Gastrocnemius medialis (tissue), 4 donors: ENCODE data around the gene SLC6A19. TPM values are rescaled to one million over a fixed set of nuclear protein-coding genes. Genes with fewer than 3 reads are reported as not detected.

ENCODE experiments used
- ATAC-seq, 2 donors: fragments of 150-250 bp; one replicate each; pipeline ENCODE4 v1.9.1; 2016
- DNase-seq, 2 donors: peaks; one replicate each; pipeline ENCODE4 v3.0.0-alpha.2; 2019
- H3K27ac ChIP-seq, 4 donors: fragments of 200-600 bp; sonication (generic); 1 replicate in 1 of 4; 2 replicates in 3 of 4; pipeline ENCODE4 v1.5.1; 2016 to 2018; ENCODE audit warnings: mild to moderate bottlenecking in 2 of 4, moderate library complexity in 1 of 4
- H3K27me3 ChIP-seq, 3 donors: fragments of 200-600 bp; sonication (generic) in 2 of 3; 1 replicate in 1 of 3; 2 replicates in 2 of 3; pipeline versions ENCODE4 v1.5.1 to v1.6.0; 2016 to 2019; ENCODE audit warnings: mild to moderate bottlenecking in 1 of 3, moderate library complexity in 1 of 3
- H3K36me3 ChIP-seq, 2 donors: fragments of 200-600 bp; sonication (generic) in 1 of 2; one replicate each; pipeline ENCODE4 v1.5.1; 2017 to 2018
- H3K4me1 ChIP-seq, 2 donors: fragments of 200-600 bp; sonication (generic) in 1 of 2; one replicate each; pipeline ENCODE4 v1.5.1; 2016 to 2017; ENCODE audit warnings: mild to moderate bottlenecking in 2 of 2
- H3K4me3 ChIP-seq, 4 donors: fragments of 200-600 bp; sonication (generic) in 3 of 4; 1 replicate in 1 of 4; 2 replicates in 3 of 4; pipeline ENCODE4 v1.5.1; 2016 to 2019; ENCODE audit warnings: mild to moderate bottlenecking in 2 of 4
- H3K9me3 ChIP-seq, 3 donors: fragments of 200-600 bp; sonication (generic) in 2 of 3; 1 replicate in 1 of 3; 2 replicates in 2 of 3; pipeline ENCODE4 v1.5.1; 2016 to 2019
- POLR2A ChIP-seq, 2 donors: fragments of 450-650 bp; IDR thresholded peaks; one replicate each; pipeline ENCODE4 v1.6.1; 2017; ENCODE audit warnings: antibody characterized with exemption in 2 of 2, mild to moderate bottlenecking in 2 of 2, moderate library complexity in 2 of 2
- in situ Hi-C, 4 donors: fragments of 200-750 bp; cut with MboI; loops; one replicate each; pipeline versions ENCODE4 v1.15.0 to v1.8.0; 2017; ENCODE audit warnings: low sequenced_read_pairs in 4 of 4
- intact Hi-C: fragments of 100-400 bp; cut with DNase I; formaldehyde crosslinking; loops from one replicate; pipeline ENCODE4 v1.15.1; 2023; ENCODE audit warnings: low total_unique reads
- total RNA-seq, 4 donors: library from RNA; depleted of rRNA; stranded (reverse); fragments of >200 nt; gene quantifications; one replicate each; pipeline versions ENCODE4 v1.1.0 to v1.2.3, GENCODE V29; 2016
- TF ChIP-seq, protein P1 (sequence below), 5 experiments: fragments of 450-650 bp in 3 of 5; fragments of 200-600 bp in 2 of 5; sonication (generic) in 2 of 5; IDR thresholded peaks in 4 of 5; conservative IDR thresholded peaks in 1 of 5; 1 replicate in 4 of 5; 2 replicates in 1 of 5; pipeline ENCODE4 v1.5.1; 2016 to 2019; ENCODE audit warnings: antibody characterized with exemption in 5 of 5, mild to moderate bottlenecking in 3 of 5, moderate library complexity in 3 of 5

Gene SLC6A19
- total RNA-seq, 4 donors from 2014 or later = 0.05 TPM; not detected in 3

DNA sequence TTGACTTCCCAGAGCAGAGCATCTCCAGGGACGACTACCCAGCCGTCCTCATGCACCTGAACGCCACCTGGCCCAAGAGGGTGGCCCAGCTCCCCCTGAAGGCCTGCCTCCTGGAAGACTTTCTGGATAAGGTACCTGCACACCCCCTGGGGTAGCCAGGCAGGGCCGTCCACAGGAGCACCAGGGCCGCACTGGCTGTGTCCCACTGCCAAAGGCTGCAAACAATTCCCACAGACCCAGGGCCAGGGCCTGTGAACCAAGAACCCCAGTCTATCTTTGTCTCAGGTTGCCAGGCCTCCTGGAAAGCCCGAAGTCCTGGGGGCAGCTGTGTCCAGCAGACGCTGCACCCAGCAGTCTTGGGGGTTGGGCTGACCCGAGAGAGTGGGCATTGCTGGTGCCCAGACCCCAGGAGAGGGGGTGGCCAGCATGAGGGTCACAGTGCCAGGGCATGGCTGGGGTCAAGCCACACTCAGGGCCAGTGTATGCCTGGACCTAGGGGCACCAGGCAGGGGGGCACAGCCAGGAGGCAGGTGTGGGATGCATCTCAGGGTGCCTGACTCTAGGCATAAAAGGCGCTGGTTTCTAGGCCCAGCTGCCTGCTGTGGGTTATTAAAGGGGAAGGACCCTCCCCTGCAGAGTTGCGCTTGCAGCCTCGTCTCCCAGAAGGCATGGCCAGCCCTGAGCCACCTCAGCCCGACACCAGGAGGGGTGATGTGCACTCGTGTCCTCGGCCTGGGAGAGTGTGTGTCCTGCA lies 41.5 kb downstream of the SLC6A19 start:
- no peaks in the 10 kb centered on the region for H3K36me3 ChIP-seq
- no peaks in the 10 kb centered on the region for H3K4me1 ChIP-seq
- H3K27ac ChIP-seq = no peak overlapping the region
- peaks cover 16 to 39% (median 20%) of the 10 kb centered on the region in 3 donors for H3K27me3 ChIP-seq
- DNase-seq = no peak
- no peaks in the 10 kb centered on the region for H3K9me3 ChIP-seq
- H3K4me3 ChIP-seq = no peak overlapping the region
- intact Hi-C loops = no loop called here
- TF ChIP-seq POLR2A (IDR thresholded peaks at IDR 0.05) = no peak
- TF ChIP-seq, protein P1, sequence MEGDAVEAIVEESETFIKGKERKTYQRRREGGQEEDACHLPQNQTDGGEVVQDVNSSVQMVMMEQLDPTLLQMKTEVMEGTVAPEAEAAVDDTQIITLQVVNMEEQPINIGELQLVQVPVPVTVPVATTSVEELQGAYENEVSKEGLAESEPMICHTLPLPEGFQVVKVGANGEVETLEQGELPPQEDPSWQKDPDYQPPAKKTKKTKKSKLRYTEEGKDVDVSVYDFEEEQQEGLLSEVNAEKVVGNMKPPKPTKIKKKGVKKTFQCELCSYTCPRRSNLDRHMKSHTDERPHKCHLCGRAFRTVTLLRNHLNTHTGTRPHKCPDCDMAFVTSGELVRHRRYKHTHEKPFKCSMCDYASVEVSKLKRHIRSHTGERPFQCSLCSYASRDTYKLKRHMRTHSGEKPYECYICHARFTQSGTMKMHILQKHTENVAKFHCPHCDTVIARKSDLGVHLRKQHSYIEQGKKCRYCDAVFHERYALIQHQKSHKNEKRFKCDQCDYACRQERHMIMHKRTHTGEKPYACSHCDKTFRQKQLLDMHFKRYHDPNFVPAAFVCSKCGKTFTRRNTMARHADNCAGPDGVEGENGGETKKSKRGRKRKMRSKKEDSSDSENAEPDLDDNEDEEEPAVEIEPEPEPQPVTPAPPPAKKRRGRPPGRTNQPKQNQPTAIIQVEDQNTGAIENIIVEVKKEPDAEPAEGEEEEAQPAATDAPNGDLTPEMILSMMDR (IDR thresholded peaks at IDR 0.05 in 4 of 5, conservative IDR thresholded peaks at IDR 0.05 in 1 of 5) = no peak
- no peak for ATAC-seq
- in situ Hi-C loops = no loop called here

DNA sequence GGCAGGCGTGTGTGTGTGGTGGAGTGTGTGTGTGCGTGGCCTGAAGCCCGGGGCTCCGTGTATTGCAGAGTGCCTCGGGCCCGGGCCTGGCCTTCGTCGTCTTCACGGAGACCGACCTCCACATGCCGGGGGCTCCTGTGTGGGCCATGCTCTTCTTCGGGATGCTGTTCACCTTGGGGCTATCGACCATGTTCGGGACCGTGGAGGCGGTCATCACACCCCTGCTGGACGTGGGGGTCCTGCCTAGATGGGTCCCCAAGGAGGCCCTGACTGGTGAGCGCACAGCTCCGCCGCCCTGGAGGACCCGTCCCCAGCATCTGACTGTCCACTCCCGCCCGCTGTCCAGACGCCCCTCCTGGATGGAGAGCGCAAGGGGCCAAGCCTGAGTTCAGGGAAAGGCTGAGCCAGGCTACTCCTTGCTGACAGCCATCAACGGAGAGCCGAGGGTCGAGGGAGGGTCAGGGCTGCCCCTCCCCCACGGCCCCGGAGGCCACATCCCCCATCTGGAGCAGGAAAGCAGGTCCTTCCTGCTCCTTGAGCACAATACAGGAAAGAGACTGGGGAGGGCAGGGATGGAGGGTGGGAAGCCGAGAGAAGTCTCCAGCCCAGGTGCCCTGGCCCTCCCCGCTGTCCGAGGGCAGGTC lies 42.2 kb downstream of the SLC6A19 start:
- H3K27me3 ChIP-seq = peaks cover 18 to 46% (median 21%) of the 10 kb centered on the region in 3 donors
- no peak overlapping the region for H3K4me3 ChIP-seq
- intact Hi-C loops (no loop called here), in situ Hi-C loops (no loop called here)
- ATAC-seq = no peak
- no peak for TF ChIP-seq POLR2A (IDR thresholded peaks at IDR 0.05)
- TF ChIP-seq, protein P1 (IDR thresholded peaks at IDR 0.05 in 4 of 5, conservative IDR thresholded peaks at IDR 0.05 in 1 of 5) = no peak
- no peak overlapping the region for H3K27ac ChIP-seq
- no peak for DNase-seq
- H3K4me1 ChIP-seq = no peaks in the 10 kb centered on the region
- no peaks in the 10 kb centered on the region for H3K9me3 ChIP-seq
- no peaks in the 10 kb centered on the region for H3K36me3 ChIP-seq

DNA sequence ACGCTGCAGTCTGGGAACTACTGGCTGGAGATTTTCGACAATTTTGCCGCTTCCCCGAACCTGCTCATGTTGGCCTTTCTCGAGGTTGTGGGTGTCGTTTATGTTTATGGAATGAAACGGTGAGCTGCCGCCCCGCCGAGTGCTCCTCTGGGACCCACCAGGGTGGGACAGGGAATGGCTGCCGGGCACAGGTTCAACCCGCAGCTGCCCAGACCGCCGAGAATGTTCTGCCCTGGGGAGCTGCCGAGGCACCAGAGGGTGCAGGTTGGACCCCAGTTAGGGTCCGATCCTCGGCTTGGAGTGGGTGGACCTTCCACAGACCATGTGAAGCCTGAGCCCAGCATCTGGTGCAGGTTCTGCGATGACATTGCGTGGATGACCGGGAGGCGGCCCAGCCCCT lies 42.9 kb downstream of the SLC6A19 start:
- no peaks in the 10 kb centered on the region for H3K4me1 ChIP-seq
- DNase-seq (no peak), ATAC-seq (no peak)
- intact Hi-C loops (no loop called here), in situ Hi-C loops (no loop called here)
- no peak overlapping the region for H3K27ac ChIP-seq
- no peaks in the 10 kb centered on the region for H3K36me3 ChIP-seq
- no peak overlapping the region for H3K4me3 ChIP-seq
- H3K27me3 ChIP-seq = peaks cover 18 to 46% (median 24%) of the 10 kb centered on the region in 3 donors
- TF ChIP-seq POLR2A (IDR thresholded peaks at IDR 0.05) = no peak
- TF ChIP-seq, protein P1 (IDR thresholded peaks at IDR 0.05 in 4 of 5, conservative IDR thresholded peaks at IDR 0.05 in 1 of 5) = no peak
- no peaks in the 10 kb centered on the region for H3K9me3 ChIP-seq

DNA sequence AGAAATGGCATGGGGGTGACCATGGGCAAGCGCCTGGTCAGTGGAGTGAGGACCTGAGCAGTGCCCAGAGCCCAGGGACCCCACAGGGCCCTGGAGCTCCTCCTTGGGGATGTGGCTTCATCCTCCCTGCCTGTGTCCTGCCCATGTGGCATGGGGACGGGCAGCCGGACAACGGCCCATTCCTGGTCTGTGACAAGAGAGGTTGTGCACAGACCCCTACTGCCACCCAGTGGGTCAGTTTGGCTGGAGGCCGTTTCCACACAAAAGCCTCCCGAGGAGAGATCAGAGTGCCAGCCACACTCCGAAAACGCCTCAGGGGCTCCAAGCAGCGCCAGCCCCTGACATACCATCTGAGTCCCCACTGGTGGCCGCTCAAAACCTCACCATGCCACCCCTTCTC lies 43.6 kb downstream of the SLC6A19 start:
- no peak for DNase-seq
- Histone ChIP-seq H3K27me3 (peaks cover 18 to 46% (median 24%) of the 10 kb centered on the region in 3 donors), H3K4me3 (no peak overlapping the region), H3K36me3 (no peaks in the 10 kb centered on the region), H3K9me3 (no peaks in the 10 kb centered on the region), H3K27ac (no peak overlapping the region), H3K4me1 (no peaks in the 10 kb centered on the region)
- in situ Hi-C loops (no loop called here), intact Hi-C loops (no loop called here)
- TF ChIP-seq, protein P1 (IDR thresholded peaks at IDR 0.05 in 4 of 5, conservative IDR thresholded peaks at IDR 0.05 in 1 of 5) = no peak
- no peak for TF ChIP-seq POLR2A (IDR thresholded peaks at IDR 0.05)
- ATAC-seq = no peak
